NT2/D1 (cell line): ENCODE data around the gene HIPK3.

Experiments used
- SUZ12 ChIP-seq: IDR thresholded peaks from 2 replicates; pipeline ENCODE4 v1.6.1; 2011; ENCODE audit not compliant: insufficient read length, insufficient read depth; ENCODE audit errors: extremely low read depth
- YY1 ChIP-seq: IDR thresholded peaks from 2 replicates; pipeline ENCODE4 v1.6.1; 2011; ENCODE audit not compliant: insufficient read length, insufficient read depth
- ZNF274 ChIP-seq: IDR thresholded peaks from 2 replicates; pipeline ENCODE4 v1.6.1; 2011; ENCODE audit warnings: mild to moderate bottlenecking, low read depth, low read length

DNA sequence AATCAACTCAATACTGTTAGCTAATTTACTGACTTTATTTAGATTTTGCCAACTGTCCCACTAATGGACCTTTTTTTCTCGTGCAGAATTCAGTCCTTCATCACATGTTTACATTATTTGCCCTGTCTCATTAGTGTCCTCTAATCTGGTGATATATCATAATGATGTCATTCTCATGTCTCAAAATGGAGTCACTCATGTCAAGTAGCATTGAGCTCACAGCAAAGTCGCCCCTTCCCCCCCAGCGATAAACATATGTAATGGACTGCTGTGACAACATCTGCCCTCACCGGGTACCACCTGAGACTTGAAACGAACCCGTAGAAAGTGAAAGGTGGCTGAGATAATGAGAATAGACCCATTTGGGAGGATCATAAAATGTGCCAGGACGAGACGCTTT is 37.6 kb downstream of the HIPK3 start:
- no peak for TF ChIP-seq ZNF274
- TF ChIP-seq YY1 = no peak
- TF ChIP-seq SUZ12 = no peak
